Adrenal gland (tissue), 5 donors: ENCODE results near the gene FLT1.

Experiments used
- POLR2A ChIP-seq, 2 donors: fragments of 450-650 bp; IDR thresholded peaks; one replicate each; pipeline ENCODE4 v1.6.1; 2017; ENCODE audit warnings: antibody characterized with exemption in 2 of 2, mild to moderate bottlenecking in 2 of 2, moderate library complexity in 1 of 2
- TF ChIP-seq, protein P1 (sequence below), 6 experiments: fragments of 450-650 bp in 4 of 6; fragments of 200-600 bp in 2 of 6; sonication (generic) in 1 of 6; IDR thresholded peaks; 1 replicate in 5 of 6; 2 replicates in 1 of 6; pipeline versions ENCODE4 v1.5.1 to v1.8.0; 2016 to 2021; ENCODE audit warnings: antibody characterized with exemption in 6 of 6, mild to moderate bottlenecking in 2 of 6, moderate library complexity in 1 of 6
- donor health status: DM: no; HTN: no; CAD: no.

DNA sequence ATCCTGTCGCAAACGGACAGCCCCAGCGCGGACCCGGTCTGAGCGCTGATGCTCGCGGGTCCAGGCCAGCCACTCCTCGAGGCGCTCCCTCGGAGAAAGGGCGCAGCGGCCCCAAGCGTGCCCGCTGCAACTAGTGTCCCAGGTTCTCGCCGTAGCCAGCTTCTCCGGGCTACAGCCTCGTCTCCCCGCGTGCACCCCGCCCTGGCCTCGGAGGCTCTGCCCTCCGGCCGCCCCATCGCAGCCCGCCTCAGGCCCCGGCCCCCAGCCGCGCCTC is 487 bp downstream of the FLT1 start:
- TF ChIP-seq, protein P1, sequence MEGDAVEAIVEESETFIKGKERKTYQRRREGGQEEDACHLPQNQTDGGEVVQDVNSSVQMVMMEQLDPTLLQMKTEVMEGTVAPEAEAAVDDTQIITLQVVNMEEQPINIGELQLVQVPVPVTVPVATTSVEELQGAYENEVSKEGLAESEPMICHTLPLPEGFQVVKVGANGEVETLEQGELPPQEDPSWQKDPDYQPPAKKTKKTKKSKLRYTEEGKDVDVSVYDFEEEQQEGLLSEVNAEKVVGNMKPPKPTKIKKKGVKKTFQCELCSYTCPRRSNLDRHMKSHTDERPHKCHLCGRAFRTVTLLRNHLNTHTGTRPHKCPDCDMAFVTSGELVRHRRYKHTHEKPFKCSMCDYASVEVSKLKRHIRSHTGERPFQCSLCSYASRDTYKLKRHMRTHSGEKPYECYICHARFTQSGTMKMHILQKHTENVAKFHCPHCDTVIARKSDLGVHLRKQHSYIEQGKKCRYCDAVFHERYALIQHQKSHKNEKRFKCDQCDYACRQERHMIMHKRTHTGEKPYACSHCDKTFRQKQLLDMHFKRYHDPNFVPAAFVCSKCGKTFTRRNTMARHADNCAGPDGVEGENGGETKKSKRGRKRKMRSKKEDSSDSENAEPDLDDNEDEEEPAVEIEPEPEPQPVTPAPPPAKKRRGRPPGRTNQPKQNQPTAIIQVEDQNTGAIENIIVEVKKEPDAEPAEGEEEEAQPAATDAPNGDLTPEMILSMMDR (IDR thresholded peaks at IDR 0.05) = no peak
- TF ChIP-seq POLR2A (IDR thresholded peaks at IDR 0.05) = no peak
